ENCODE results near the gene SEL1L3.
A peak's percentile ranks its signal among the peaks of the same experiment; 100 is the strongest.

DNA sequence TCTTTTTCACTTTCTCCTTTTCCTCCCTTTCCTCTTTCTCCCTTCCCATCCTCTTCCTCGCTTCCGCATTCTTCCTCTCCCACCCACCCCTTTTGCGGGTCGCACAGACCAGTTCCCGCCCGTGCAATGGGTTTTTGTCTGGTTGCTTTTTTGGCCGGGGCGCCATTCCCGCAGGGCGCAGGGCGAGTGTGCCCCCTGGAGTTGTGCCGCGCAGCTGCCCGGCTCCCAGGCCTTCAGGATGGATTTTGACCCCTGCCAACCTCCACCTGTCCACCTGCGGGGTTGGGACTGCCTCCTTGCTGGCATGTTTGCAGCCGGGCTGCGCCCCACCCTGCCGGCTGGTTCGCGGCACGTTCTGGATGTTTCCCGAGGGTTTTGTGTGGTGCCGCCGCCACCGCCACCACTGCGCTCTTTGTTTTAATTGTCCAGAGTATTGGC, 578 bp upstream of the SEL1L3 start:
- TF ChIP-seq, protein P1, sequence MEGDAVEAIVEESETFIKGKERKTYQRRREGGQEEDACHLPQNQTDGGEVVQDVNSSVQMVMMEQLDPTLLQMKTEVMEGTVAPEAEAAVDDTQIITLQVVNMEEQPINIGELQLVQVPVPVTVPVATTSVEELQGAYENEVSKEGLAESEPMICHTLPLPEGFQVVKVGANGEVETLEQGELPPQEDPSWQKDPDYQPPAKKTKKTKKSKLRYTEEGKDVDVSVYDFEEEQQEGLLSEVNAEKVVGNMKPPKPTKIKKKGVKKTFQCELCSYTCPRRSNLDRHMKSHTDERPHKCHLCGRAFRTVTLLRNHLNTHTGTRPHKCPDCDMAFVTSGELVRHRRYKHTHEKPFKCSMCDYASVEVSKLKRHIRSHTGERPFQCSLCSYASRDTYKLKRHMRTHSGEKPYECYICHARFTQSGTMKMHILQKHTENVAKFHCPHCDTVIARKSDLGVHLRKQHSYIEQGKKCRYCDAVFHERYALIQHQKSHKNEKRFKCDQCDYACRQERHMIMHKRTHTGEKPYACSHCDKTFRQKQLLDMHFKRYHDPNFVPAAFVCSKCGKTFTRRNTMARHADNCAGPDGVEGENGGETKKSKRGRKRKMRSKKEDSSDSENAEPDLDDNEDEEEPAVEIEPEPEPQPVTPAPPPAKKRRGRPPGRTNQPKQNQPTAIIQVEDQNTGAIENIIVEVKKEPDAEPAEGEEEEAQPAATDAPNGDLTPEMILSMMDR (IDR thresholded peaks at IDR 0.05) = peak; percentile 7
- TF ChIP-seq EZH2 (IDR thresholded peaks at IDR 0.05; ENCODE audit: borderline replicate concordance, insufficient read depth, low read depth, low read length, poor library complexity, severe bottlenecking) = no peak
